ENCODE data around the gene L3MBTL4. TPM values are rescaled to one million over a fixed set of nuclear protein-coding genes. Genes with fewer than 3 reads are reported as not detected.

Gene L3MBTL4
- total RNA-seq, 2 experiments from 2014 or later = 0.20 TPM; not detected in 1

DNA sequence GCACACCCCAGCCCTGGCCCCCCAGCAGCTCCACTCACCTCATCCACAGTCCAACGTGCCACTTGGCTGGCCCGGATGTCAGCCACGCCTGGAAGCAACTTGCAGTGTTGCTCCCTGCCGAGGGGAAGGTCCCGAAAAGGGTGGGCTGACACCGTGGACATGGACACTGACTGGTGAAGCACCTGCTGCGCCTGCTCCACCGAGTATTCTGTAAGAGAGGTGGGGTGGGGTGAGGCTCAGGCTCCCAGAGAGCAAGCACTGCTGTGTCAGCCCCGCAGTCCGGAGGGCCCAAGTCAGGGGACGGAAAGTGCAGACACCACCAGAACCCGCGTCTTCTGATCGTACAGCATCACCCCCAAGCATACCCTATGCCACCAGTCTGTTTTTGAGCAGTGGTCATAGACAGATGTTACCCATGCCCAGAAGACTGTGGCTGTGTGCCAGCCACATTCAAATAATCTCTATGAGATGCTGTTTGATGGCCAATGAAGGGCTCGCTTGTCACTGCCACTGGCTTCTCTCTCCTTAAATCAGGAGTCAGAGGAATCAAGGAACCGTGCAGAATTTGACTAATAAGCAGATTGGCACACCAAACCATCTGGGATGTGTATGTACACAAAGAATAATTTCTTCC lies 445.2 kb downstream of the L3MBTL4 start:
- H3K4me1 Mint-ChIP-seq = no peaks in the 10 kb centered on the region
- H3K9me3 Mint-ChIP-seq = no peaks in the 10 kb centered on the region
- DNase-seq = no peak
- H3K4me3 Mint-ChIP-seq = no peak overlapping the region
- H3K27ac Mint-ChIP-seq = no peak overlapping the region
- no peaks in the 10 kb centered on the region for H3K27me3 Mint-ChIP-seq
- ChIA-PET CTCF (no interaction called here), POLR2A (no interaction called here)
- no peaks in the 10 kb centered on the region for H3K36me3 Mint-ChIP-seq (ENCODE audit: low read depth)

DNA sequence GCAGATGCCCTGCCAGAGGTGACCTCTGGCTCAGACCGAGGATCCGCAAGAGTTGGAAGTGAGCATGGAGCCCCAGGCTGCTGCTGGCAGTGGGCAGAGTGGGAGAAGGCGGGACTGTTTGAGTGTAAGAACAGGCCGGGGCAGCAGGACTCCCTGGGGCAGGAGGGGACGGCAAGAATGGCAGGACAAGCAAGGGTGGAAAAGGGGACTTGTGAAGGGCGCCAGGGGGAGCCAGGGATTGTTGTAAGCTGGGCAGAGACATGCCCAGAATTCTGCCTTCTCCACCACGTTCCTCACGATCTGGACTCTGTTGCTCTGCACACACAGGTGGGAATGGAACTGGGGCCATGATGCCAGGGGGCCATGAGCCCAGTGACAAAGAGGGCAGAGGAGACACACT lies 447.0 kb downstream of the L3MBTL4 start:
- H3K4me3 Mint-ChIP-seq = no peak overlapping the region
- no peak overlapping the region for H3K27ac Mint-ChIP-seq
- no peaks in the 10 kb centered on the region for H3K27me3 Mint-ChIP-seq
- H3K36me3 Mint-ChIP-seq (ENCODE audit: low read depth) = no peaks in the 10 kb centered on the region
- H3K4me1 Mint-ChIP-seq = no peaks in the 10 kb centered on the region
- no peaks in the 10 kb centered on the region for H3K9me3 Mint-ChIP-seq
- no peak for DNase-seq
- POLR2A ChIA-PET = no interaction called here
- CTCF ChIA-PET = no interaction called here

DNA sequence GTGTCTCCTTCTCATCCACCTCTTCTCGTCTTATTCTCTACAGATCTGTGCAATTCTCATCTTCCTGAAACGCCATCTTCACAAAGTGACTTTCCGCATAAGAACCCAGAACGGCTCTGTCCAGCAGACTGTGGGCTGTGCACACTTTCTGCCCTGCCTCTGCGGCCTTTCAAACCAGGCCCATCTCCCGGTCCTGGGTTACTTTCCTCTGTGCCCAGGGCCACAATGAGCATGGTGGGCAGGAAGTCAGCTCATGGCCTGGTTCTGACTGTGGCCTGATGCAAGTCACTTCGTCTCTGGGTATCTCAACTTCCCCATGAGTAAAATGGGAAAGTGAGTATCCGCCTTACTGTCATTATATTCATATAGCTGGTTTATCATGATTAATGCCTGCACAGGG lies 447.7 kb downstream of the L3MBTL4 start:
- H3K27ac Mint-ChIP-seq = no peak overlapping the region
- ChIA-PET POLR2A (no interaction called here), CTCF (no interaction called here)
- no peak for DNase-seq
- no peaks in the 10 kb centered on the region for H3K4me1 Mint-ChIP-seq
- H3K27me3 Mint-ChIP-seq = no peaks in the 10 kb centered on the region
- H3K36me3 Mint-ChIP-seq (ENCODE audit: low read depth) = no peaks in the 10 kb centered on the region
- no peak overlapping the region for H3K4me3 Mint-ChIP-seq
- H3K9me3 Mint-ChIP-seq = no peaks in the 10 kb centered on the region

DNA sequence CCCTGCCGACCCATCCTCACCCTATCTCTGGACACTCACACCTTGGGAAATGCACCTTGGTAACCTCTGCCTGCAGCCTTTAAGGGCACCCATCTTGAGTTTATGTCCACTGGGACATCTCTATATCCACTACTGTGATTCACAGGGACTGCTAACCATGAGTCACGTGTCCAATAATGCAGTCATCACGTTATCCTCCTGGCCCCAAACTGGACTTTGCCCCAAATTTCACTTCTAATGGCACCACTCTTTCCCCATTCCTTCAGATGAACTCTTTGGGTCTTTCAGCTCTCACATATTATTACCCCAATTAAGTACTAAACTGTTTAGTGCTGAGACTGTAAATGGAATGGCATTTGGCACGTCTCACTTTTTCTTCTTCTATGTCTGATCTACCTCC lies 448.2 kb downstream of the L3MBTL4 start:
- H3K27me3 Mint-ChIP-seq = no peaks in the 10 kb centered on the region
- DNase-seq = no peak
- ChIA-PET POLR2A (no interaction called here), CTCF (no interaction called here)
- H3K27ac Mint-ChIP-seq = no peak overlapping the region
- H3K4me3 Mint-ChIP-seq = no peak overlapping the region
- H3K4me1 Mint-ChIP-seq = no peaks in the 10 kb centered on the region
- H3K9me3 Mint-ChIP-seq = no peaks in the 10 kb centered on the region
- no peaks in the 10 kb centered on the region for H3K36me3 Mint-ChIP-seq (ENCODE audit: low read depth)

DNA sequence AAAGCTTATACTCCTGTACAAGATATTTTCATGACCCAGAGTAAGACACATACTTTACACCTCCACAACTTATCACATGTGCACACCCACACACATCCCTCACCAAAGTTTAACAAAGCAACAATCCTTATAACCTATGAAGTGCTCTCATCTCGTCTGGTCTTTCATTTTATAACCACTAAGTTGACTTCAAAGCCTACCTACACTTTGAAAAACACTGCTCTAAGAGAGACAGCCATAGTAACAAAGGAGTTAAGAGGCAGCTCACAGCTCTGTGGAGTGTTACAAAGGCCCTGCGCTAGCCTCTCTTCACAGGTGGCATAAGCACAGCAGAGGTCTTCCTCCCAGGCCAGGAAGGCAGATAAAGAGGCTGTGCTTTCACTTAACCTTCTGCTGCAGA lies 449.7 kb downstream of the L3MBTL4 start:
- no peaks in the 10 kb centered on the region for H3K9me3 Mint-ChIP-seq
- no peaks in the 10 kb centered on the region for H3K36me3 Mint-ChIP-seq (ENCODE audit: low read depth)
- no peak overlapping the region for H3K27ac Mint-ChIP-seq
- no peak for DNase-seq
- no peaks in the 10 kb centered on the region for H3K4me1 Mint-ChIP-seq
- no peak overlapping the region for H3K4me3 Mint-ChIP-seq
- ChIA-PET POLR2A (no interaction called here), CTCF (no interaction called here)
- H3K27me3 Mint-ChIP-seq = no peaks in the 10 kb centered on the region

DNA sequence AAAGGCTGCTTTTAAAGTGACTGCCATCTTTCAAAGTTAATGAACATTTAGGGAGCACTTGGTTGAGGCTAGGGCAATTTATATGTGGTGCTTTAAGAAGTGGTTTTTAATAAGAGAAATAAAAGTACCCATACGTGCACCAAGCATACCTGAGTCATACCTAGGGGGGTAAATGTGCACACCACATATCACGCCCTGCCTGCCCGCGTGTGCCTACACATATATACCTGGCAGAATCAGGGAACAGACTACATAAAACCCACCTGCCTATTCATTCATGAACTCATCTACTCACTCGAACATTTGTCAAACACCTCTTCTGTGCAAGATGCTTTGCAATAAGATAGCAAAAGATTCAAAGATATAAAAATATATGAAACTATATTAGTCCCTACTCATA lies 450.1 kb downstream of the L3MBTL4 start:
- Mint-ChIP-seq H3K4me1 (no peaks in the 10 kb centered on the region), H3K9me3 (no peaks in the 10 kb centered on the region), H3K27me3 (no peaks in the 10 kb centered on the region), H3K36me3 (ENCODE audit: low read depth) (no peaks in the 10 kb centered on the region), H3K4me3 (no peak overlapping the region), H3K27ac (no peak overlapping the region)
- DNase-seq = no peak
- ChIA-PET POLR2A (no interaction called here), CTCF (no interaction called here)

DNA sequence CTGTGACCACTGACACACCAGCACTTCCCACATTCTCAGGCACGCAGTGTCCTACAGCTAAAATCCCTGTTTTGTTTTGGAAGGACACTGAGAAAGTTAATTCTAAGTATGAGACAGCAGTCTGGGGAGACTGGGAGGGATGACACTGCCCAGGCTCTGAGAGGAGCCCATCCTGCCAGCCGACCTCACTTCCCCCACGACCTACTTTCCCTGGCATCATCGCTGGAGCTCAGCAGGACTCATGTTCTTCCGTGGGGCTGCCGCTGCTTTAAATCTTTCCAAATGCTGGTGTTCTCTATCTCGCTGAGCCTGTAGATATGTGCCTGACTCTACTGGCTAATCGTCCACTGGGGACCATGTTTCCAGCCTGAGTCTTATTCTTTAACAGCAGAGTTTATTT lies 450.6 kb downstream of the L3MBTL4 start:
- Mint-ChIP-seq H3K4me3 (no peak overlapping the region), H3K27ac (no peak overlapping the region), H3K36me3 (ENCODE audit: low read depth) (no peaks in the 10 kb centered on the region), H3K9me3 (no peaks in the 10 kb centered on the region), H3K27me3 (no peaks in the 10 kb centered on the region), H3K4me1 (no peaks in the 10 kb centered on the region)
- DNase-seq = no peak
- ChIA-PET CTCF (no interaction called here), POLR2A (no interaction called here)

DNA sequence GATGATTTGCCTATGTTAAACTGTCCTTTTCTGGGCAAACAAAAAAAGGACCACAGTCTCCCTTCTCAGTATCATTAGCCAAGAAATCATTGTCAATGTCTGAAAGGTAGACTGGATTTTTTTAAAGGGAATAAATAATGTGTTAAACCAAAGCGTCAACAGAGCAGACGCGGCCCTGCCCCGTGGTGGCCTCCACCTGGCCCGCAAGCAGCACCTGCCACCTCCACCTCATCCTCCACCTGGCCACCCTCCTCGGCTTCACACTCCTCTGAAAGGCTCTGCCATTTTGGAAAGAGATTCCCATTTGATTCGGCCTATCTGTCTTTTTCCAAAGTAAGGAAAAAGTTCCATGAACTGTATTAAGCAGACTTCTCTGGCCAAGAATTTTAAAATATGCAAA lies 451.4 kb downstream of the L3MBTL4 start:
- no peaks in the 10 kb centered on the region for H3K9me3 Mint-ChIP-seq
- ChIA-PET CTCF (no interaction called here), POLR2A (no interaction called here)
- no peak for DNase-seq
- no peak overlapping the region for H3K27ac Mint-ChIP-seq
- no peaks in the 10 kb centered on the region for H3K36me3 Mint-ChIP-seq (ENCODE audit: low read depth)
- H3K4me3 Mint-ChIP-seq = no peak overlapping the region
- H3K27me3 Mint-ChIP-seq = no peaks in the 10 kb centered on the region
- no peaks in the 10 kb centered on the region for H3K4me1 Mint-ChIP-seq

DNA sequence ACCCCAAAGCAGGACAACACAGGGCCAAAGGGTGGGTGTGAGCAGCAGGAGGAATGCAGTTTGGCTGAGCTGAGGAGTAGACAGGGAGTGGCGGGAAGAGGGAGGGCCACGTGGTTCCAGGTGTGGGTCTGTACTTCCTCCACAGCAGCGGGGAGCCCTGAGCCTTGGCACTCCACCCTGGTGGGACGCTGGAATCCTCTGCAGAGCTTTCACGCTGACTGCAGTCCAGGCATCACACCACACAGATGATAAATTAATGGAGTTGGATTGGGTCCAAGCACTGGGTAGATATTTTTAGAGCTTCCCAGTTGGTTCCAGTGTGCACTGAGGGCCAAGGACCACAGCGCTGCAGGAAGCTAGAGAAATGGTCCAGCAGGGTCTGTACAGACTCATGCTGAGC lies 452.3 kb downstream of the L3MBTL4 start:
- Mint-ChIP-seq H3K27me3 (no peaks in the 10 kb centered on the region), H3K27ac (no peak overlapping the region), H3K4me1 (no peaks in the 10 kb centered on the region), H3K4me3 (no peak overlapping the region), H3K36me3 (ENCODE audit: low read depth) (no peaks in the 10 kb centered on the region), H3K9me3 (no peaks in the 10 kb centered on the region)
- DNase-seq = no peak
- POLR2A ChIA-PET = no interaction called here
- CTCF ChIA-PET = no interaction called here

DNA sequence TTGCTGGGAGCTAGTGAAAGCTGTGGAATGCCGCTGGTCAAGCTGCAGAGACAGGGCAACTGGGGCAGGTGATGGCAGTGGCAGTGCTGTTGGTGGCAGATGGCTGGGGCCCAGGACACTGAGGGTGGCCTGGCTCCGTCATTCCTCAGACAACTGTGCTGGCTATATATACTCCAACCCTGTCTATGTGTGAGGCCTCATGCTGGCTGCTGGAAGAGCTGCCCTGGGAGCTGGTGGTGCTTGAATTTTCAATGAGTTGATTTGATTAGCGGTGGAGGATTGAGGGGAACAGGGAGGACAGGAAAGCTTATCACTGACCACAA lies 452.9 kb downstream of the L3MBTL4 start:
- Mint-ChIP-seq H3K27ac (no peak overlapping the region), H3K9me3 (no peaks in the 10 kb centered on the region), H3K27me3 (no peaks in the 10 kb centered on the region), H3K4me1 (no peaks in the 10 kb centered on the region), H3K36me3 (ENCODE audit: low read depth) (no peaks in the 10 kb centered on the region), H3K4me3 (no peak overlapping the region)
- POLR2A ChIA-PET = no interaction called here
- CTCF ChIA-PET = no interaction called here
- DNase-seq = no peak

DNA sequence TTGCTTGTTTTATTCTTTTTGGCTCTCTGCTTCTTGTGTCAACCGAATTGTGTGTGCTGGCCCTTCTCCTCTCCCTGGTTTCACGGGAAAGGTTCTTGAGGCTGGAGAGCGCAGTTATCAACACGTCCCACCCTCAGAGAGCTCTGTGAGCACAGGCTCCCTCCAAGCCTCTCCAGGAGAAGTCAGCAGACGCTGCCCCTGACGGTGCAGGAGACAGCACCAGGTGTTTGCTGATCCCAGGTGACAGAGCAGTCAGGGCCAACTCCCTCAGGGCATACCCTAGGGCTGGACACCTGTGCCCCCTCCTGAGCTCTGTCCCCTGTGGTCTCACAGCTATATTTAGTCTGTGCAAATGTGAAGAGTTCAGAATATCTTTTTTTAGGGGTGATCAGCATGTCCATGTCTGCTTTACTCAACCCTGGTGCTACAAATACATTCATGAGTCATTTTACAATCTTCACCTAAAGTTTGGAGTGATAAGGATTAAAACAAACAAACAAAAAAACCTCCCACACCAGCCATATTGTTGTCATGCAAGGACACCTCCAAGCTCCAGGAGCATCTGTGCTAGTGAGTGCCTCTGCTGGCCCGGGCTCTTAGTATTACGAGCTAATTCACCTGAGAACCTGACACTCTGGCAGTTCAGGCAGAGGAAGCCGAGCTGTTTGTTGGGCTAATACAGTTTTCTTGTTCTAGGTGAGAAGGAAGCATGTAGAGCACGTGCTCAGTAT lies 453.4 kb downstream of the L3MBTL4 start:
- DNase-seq = no peak
- CTCF ChIA-PET = no interaction called here
- POLR2A ChIA-PET = no interaction called here
- Mint-ChIP-seq H3K27ac (no peak overlapping the region), H3K4me3 (no peak overlapping the region), H3K27me3 (no peaks in the 10 kb centered on the region), H3K4me1 (no peaks in the 10 kb centered on the region), H3K36me3 (ENCODE audit: low read depth) (no peaks in the 10 kb centered on the region), H3K9me3 (no peaks in the 10 kb centered on the region)

DNA sequence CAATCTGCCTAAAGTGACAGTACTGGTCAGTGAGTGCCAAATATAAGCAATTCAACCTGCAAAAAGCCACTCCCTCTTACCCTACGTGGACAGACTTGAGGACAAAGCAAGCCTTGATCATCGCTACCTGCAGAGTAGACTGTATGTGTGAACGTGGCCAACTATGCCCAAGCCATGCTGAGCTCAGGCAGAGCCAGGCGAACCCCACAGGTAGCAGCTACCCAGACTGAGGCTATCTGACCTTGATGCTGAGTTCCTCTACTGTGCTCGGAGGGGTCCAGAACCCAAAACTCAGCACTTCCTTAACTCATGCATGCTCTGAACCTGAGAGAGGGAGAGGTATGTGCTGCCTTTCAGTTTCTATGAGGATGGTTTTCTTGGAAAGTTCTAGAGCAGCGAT lies 455.9 kb downstream of the L3MBTL4 start:
- Mint-ChIP-seq H3K4me1 (no peaks in the 10 kb centered on the region), H3K27me3 (no peaks in the 10 kb centered on the region), H3K27ac (no peak overlapping the region), H3K36me3 (ENCODE audit: low read depth) (no peaks in the 10 kb centered on the region), H3K4me3 (no peak overlapping the region), H3K9me3 (no peaks in the 10 kb centered on the region)
- CTCF ChIA-PET = no interaction called here
- DNase-seq = no peak
- POLR2A ChIA-PET = no interaction called here

DNA sequence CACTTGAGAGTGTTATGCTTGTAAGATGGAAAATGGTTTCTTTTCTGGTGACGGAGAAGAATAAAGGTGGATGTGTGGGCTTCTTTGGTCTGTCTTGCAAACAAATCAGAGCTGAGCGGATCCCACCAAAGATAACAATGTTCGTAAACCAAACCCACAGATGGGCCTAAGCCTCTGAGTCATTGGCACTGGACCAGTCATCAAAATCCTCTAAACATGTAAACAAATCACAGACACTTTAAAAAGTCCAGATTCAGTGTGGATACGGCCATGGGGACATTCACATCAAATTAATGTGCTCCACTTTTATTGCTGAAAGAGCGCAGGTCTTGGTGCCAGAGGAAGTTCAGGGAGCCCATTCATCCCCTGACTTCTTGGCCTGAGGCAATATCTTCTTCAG lies 458.9 kb downstream of the L3MBTL4 start:
- Mint-ChIP-seq H3K4me1 (no peaks in the 10 kb centered on the region), H3K36me3 (ENCODE audit: low read depth) (no peaks in the 10 kb centered on the region), H3K9me3 (peaks cover 2% of the 10 kb centered on the region), H3K27ac (no peak overlapping the region), H3K4me3 (no peak overlapping the region), H3K27me3 (no peaks in the 10 kb centered on the region)
- POLR2A ChIA-PET = no interaction called here
- no peak for DNase-seq
- CTCF ChIA-PET = no interaction called here

DNA sequence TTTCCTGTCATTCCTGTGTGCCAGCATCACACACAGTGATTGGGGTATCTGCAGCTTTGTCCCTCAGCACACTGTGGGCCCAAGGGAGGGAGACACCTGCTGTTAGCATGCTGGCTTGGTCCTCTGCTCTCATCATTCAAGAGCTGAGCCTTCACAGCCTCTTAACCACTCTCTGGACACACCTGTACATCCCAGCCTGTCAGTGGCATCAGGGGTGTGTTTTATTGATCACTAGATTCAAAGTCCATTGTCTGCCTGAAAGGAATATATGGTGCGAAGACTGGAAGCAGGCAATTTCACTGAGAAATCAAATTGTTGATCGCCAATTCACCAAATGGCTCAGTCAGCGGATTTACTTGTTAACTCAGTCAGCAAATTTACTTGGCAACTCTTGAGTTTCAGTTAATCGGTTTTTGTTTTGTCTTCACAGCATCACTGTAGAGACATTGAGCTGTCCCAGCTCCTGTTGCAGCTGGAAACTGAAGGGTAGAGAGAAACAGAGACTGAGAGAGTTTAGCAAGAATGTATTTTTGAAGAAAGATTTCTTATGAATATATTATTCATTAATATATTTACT lies 463.1 kb downstream of the L3MBTL4 start:
- CTCF ChIA-PET = no interaction called here
- Mint-ChIP-seq H3K9me3 (peaks cover 2% of the 10 kb centered on the region), H3K27me3 (no peaks in the 10 kb centered on the region), H3K27ac (no peak overlapping the region), H3K4me3 (no peak overlapping the region), H3K4me1 (no peaks in the 10 kb centered on the region), H3K36me3 (ENCODE audit: low read depth) (no peaks in the 10 kb centered on the region)
- DNase-seq = no peak
- POLR2A ChIA-PET = no interaction called here
